ENCODE measurements around the gene ALDH3B2.
"Not testable (repeated sequence)": the region's sequence is repeated elsewhere in the genome, so short reads cannot be mapped to it uniquely, and the experiment has no call there.

GRCh38 chr11:67715801-67716200 lies 41.4 kb upstream of the ALDH3B2 start:
- not testable (repeated sequence) for TF ChIP-seq FOXA1 (IDR thresholded peaks at IDR 0.05); TARDBP (IDR thresholded peaks at IDR 0.05); BHLHE40 (IDR thresholded peaks at IDR 0.05; ENCODE audit: borderline replicate concordance); SP1 (IDR thresholded peaks at IDR 0.05); FOXM1 (IDR thresholded peaks at IDR 0.05; ENCODE audit: borderline replicate concordance)

Data from HEK293T (cell line).